HG02840 (cell line): Measurements from ENCODE around the gene BCL3.
"Not testable (repeated sequence)": the region's sequence is repeated elsewhere in the genome, so short reads cannot be mapped to it uniquely, and the experiment has no call there.

ENCODE experiments used
- ATAC-seq: cut with Tn5 transposase; IDR thresholded peaks from one replicate; pipeline ENCODE4 v1.9.1; 2021; ENCODE audit warnings: mild to moderate bottlenecking, moderate library complexity, moderate number of reproducible peaks; ENCODE audit not compliant: unreplicated experiment, low FRiP score

Gene BCL3

GRCh38 chr19:44757057-44757734 lies 8.7 kb downstream of the BCL3 start:
- ATAC-seq, result no peak

DNA sequence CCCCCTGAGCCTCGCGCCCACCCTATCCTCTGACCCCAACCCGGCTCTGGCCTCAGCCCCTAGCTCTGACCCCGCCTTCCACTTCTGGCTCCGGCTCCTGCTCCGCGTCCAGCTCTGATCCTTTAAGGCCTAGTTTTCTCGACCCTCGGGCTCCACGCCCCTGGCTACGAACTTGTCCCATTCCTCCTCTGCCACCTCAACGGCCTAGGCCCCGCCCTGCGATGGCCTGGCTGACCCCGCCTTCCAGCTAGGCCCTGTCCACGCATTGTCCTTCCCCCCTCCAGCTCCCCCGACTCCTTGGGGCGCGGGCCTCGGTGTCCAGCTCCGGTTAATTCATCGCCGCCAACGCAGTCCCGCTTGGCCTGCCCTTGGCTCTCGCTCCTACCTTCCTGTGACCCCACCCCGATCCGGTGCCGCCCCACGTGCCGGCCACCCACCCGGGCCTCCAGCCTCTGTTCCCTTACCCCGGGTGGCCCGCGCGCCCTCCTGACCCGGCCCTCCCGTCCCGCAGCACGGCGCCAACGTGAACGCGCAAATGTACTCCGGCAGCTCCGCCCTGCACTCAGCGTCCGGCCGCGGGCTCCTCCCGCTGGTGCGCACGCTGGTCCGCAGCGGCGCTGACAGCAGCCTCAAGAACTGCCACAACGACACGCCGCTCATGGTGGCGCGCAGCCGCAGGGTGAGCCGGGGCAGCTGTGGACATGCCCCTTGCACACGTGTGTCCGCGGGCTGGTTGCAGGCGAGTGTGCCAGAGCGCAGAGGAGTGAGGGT lies 9.4 kb downstream of the BCL3 start:
- no peak for ATAC-seq

DNA sequence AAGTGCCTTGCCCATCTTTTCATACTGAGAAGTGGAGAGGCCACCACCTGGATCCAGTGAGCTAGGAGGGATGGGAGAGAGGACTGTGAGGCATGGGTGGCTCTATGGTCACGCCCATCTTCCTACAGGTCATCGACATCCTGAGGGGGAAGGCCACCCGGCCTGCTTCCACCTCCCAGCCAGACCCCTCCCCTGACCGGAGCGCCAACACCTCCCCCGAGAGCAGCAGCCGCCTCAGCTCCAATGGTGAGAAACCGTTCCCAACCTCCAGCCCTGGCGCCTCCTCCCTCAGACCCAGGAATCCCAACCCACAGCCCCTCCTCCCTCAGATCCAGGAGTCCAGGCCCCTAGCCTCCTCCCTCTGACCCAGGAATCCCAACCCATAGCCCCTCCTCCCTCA lies 10.1 kb downstream of the BCL3 start:
- ATAC-seq, result no peak

GRCh38 chr19:44759083-44759804 lies 10.7 kb downstream of the BCL3 start:
- ATAC-seq, result no peak

DNA sequence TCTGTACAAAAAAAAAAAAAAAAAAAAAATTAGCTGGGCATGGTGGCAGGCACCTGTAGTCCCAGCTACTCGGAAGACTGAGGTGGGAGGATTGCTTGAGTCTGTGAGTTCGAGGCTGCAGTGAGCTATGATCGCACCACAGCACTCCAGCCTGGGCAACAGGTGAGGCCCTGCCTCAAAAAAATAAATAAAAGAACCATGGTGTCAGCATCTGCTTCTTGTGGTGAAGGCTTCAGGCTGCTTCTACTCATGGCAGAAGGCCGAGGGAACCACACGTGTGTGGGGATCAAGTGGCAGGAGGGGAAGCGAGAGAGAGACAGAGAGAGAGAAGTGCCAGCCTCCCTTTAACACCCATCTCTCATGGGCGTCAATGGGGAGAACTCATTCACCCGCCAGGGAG lies 13.5 kb downstream of the BCL3 start:
- no peak for ATAC-seq

GRCh38 chr19:44765033-44765948 lies 16.8 kb downstream of the BCL3 start:
- ATAC-seq, result no peak

DNA sequence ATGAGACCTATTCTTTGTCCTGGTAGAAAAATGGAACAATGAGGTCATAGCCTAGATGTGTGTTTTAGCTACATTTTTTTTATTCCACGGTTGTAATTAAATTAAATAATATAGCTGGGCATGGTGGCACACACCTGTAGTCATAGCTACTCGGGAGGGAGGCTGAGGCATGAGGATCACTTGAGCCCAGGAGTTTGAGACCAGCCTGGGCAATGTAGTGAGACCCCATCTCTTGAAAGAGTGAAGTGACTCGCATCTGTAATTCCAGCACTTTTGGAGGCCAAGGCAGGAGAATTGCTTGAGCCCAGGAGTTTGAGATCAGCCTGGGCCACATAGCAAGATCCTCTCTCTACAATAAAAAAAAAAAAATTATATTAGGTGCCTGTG lies 17.4 kb downstream of the BCL3 start:
- ATAC-seq, result no peak

DNA sequence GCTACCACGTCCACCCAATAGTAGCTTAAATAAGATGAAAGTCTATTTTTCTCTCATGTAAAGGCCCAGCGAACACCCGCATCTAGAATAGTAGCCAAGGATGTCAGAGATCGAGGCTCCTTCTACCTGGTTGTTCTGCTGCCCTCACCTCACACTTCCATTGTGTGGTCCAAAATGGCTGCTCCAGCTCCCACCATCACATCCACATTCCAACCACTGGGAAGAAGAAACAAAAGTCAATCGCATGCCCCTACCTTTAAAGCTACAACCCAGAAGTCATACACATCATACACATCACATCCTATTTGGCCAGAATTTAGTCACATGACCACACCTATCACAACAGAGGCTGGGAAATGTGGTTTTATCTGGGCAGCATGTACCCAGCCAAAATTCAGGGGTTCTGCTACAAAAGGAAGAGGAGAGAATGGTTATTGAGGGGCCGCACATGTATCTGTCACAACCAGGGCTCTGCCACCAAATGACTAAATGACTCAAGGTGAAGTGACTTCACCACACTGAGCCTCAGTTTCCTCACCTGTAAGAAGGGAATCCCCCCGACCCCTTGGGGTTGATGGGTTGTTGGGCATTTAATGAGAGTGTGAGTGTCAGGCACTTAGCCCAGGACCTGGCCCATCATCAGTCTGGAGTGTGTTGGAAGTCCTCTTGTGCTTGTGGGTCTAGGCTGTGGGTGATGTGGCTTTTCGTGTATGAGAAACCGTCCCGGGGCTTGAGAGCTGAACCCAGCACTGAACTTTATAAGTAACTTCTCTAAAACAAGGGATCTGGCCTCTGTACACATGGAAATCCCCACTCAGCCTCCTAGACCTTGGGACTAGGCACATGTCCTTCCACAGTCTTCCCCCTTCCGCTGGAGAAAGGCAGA lies 19.0 kb downstream of the BCL3 start:
- no peak for ATAC-seq

DNA sequence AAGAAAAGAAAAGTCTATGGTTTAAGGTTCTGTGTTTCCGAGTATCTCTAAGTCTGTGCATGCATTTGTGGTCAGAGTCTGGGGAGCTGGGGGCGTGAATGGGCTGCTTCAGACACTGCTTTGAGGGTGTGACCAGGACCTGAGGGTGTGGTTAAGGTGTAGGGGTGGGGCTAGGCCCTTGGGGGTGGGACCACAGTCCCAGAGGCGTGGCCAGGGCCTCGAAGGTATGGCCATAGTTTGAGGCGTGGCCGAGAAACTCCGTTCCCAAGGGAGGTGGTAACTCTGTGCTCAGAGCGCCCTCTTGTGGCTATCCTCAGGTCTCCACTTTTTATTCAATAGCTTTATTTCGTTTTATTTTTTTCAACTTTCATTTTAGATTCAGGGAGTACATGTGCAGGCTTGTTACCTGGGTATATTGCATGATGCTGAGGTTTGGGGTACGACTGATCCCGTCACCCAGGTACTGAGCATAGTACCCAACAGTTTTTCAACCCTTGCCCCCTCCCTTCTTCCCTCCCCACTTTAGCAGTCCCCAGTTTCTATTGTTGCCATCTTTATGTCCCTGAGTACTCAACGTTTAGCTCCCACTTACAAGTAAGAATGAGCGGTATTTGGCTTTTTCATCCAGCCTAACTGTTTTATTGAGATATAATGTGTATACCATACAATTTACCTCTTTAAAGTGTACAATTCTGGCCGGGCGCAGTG lies 22.2 kb downstream of the BCL3 start:
- peak; percentile 94 for ATAC-seq

DNA sequence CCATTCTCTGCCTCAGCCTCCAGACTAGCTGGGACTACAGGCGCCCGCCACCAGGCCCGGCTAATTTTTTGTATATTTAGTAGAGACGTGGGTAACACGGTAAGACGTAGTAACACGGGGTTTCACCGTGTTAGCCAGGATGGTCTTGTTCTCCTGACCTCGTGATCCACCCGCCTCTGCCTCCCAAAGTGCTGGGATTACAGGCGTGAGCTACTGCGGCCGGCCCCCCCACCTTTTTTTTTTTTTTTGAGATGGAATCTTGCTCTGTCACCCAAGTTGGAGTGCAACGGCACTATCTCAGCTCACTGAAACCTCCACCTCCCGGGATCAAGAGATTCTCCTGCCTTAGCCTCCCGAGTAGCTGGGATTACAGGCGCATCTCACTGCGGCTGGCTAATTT lies 23.6 kb downstream of the BCL3 start:
- ATAC-seq, result not testable (repeated sequence)

DNA sequence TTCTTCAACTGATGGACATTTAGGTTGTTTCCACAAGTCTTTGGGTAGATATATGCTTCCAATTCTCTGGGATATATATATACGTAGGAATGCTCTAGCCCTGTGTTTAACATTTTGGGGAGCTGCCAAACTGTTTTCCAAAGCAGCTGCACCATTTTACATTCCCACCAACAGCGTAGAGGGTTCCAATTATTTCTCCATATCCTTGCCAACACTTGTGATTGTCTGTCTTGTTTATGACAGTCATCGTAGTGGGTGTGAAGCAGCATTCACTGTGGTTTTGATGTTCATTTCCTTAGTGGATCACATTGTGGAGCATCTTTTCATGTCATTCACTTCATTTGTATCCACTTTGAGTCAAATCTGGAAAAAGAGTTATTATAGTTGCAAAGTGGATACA lies 24.5 kb downstream of the BCL3 start:
- ATAC-seq, result no peak

GRCh38 chr19:44775676-44776240 lies 27.2 kb downstream of the BCL3 start:
- no peak for ATAC-seq

DNA sequence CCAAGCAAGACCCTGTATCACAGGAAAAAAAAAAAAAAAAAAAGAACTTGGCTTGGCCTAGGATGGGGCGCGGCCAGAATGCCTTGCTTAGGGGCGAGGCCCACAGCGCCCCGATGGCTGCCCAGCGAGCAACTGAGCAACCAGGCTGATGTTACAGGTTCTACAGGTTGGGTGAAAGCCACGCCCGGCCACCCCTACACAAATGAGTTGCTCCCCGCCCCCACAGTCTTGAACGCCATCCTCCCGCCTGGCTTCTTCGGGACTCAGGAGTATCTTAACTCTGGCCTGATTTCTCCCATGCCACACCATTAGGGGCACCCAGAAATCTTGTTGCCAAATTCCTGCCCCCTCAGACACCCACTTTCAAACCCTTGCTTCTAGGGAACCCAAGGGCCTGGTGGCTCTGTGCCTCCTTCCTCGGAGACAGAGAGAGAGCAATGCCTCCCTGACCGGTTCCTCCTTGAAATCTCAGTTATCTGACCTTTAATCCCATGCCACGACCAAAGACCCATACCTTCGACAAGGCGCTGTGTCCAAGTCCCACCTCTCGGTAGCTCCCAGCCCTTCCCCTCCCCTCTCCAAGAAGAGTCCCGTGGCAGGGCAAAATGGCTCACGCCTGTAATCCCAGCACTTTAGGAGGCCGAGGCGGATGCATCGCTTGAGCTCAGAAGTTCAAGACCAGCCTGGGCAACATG lies 28.0 kb downstream of the BCL3 start:
- no peak for ATAC-seq

DNA sequence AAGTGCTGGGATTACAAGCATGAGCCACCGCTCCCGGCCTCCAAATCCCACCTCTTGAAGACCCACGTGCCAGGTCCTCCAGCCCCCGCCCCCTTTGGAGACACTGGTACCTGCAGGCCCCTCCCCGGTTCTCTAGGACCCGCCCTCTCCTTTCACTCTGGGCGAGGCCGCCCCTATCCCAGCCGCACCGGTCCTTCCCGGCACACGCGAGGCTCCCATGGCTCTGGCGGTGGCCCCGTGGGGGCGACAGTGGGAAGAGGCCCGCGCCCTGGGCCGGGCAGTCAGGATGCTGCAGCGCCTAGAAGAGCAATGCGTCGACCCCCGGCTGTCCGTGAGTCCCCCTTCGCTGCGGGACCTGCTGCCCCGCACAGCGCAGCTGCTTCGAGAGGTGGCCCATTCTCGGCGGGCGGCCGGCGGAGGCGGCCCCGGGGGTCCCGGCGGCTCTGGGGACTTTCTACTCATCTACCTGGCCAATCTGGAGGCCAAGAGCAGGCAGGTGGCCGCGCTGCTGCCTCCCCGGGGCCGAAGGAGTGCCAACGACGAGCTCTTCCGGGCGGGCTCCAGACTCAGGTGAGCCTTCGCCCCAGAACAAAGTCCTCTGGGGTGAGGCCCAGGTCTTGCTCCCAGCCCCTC lies 29.3 kb downstream of the BCL3 start, which contains the start of gene CBLC:
CBLC (plus strand) TSS at position 176 of the 633 bp plus-strand sequence; CDS start at position 218, 42 bp downstream.
- ATAC-seq, result no peak

DNA sequence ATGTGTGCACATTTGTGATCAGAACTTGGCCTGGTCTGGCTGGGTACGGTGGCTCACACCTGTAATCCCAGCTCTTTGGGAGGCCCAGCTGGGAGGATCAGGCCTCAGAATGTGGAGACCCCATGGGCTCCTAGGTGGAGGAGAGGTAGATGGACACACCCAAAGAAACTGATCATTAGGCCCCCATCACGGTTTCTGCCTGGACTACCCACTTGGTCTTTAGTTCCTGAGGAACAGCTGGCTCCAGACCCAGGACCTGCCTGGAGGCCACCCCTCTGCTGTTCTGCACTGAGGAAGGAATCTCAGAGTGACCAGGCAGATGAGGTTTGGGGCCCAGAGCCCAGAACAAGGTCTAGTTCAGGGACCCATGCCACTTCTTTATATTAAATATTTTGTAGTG lies 30.6 kb downstream of the BCL3 start:
- ATAC-seq, result no peak

DNA sequence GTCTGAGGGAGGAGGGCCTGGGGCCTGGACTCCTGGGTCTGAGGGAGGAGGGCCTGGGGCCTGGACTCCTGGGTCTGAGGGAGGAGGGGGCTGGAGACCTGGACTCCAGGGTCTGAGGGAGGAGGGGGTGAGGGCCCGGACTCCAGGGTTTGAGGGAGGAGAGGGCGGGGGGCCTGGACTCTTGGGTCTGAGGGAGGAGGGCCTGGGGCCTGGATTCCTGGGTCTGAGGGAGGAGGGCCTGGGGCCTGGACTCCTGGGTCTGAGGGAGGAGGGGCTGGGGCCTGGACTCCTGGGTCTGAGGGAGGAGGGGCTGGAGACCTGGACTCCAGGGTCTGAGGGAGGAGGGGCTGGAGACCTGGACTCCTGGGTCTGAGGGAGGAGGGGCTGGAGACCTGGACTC lies 33.2 kb downstream of the BCL3 start:
- ATAC-seq, result not testable (repeated sequence)

- ATAC-seq, result no peak
These were observed 34.2 kb downstream of the BCL3 start for GRCh38 chr19:44782729-44783128.
